HG03432 (cell line): ENCODE measurements around the gene LPIN2.
"Not testable (repeated sequence)": the region's sequence is repeated elsewhere in the genome, so short reads cannot be mapped to it uniquely, and the experiment has no call there.

Experiments used
- ATAC-seq: cut with Tn5 transposase; IDR thresholded peaks from one replicate; pipeline ENCODE4 v1.9.1; 2021; ENCODE audit warnings: mild to moderate bottlenecking, moderate library complexity; ENCODE audit not compliant: unreplicated experiment

The LPIN2 gene

DNA sequence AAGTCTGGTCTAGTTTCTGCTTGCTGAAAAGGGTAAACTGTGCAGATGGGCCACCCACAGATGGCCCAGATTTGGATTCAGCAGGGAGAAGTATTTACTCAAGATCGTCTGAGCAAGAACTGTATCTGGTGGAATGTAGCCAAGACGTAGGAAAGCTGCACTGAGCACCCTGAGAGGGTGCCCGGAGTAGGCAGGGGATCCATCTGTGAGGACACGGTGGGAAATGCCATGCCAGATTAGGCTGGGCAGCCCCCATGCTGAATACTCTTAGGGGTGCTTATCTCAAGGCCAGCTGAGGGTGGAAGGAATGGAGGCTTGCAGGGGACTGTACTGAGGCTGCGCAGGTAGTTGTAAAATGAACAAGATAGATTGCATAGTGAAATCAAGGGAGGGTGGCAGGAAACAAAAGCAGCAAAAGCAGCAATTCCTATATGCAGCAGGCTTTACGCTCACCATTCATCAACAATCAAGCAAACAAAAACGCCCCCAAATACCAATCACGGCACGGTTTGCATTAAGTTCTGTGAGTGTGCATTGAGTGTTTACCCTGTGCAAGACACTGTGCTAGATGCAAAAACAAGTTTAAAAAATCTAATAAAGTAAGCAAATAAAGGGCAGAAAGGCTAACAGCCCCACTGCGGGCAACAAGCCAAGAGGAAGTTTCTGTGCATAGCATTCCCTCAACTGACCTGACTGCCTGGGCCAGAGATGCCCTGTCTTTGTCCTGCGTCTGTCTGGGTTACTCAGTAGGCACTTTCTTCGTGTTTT, 32.2 kb upstream of the LPIN2 start:
- no peak for ATAC-seq

DNA sequence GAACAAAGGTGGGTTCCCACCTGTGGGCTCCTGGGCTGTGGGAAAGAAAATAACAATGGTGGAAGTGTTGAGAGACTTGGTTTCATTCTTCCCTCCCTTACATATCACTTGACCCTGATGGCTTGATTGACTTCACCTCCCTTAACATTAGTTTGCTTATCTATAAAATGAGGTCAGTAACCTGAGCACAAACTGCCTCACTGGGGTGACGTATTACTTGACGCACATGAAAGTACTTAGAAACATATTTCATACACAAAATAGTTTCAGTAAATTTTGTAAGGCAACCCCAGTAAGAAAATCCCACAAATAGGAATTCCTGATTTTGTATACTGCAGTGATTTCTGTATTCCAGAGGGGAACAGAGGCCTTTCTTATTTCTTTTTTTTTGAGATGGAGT, 29.4 kb upstream of the LPIN2 start:
- no peak for ATAC-seq

DNA sequence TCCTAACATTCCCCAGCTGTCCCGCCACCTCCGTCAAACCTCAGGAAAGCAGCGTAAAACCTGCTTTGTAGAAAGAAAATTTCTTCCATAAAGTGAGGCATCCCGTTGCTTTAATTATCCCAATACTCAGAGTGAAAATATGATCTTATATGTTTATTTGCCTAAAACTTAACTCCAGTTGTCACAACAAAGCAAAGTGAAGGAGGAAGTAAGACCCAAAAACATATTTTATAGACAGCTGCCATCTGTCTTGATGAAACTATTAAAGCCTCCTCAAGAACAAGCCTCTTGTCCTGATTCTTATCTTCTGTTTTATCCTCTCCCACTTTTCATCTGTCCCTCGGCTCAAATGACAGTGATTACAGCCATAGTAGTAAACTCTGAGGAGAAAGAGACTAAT, 28.9 kb upstream of the LPIN2 start:
- no peak for ATAC-seq

DNA sequence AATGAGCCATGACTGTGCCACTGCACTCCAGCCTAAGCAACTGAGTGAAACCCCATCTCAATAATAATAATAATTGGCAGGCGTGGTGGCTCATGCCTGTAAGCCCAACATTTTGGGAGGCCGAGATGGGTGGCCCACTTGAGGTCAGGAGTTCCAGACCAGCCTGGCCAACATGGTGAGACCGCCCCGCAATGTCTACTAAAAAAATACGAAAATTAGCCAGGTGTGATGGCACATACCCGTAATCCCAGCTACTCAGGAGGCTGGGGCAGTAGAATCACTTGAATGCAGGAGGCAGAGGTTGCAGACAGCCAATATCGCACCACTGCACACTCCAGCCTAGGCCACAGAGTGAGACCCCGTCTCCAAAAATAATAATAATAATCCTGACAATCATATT, 27.9 kb upstream of the LPIN2 start:
- no peak for ATAC-seq

DNA sequence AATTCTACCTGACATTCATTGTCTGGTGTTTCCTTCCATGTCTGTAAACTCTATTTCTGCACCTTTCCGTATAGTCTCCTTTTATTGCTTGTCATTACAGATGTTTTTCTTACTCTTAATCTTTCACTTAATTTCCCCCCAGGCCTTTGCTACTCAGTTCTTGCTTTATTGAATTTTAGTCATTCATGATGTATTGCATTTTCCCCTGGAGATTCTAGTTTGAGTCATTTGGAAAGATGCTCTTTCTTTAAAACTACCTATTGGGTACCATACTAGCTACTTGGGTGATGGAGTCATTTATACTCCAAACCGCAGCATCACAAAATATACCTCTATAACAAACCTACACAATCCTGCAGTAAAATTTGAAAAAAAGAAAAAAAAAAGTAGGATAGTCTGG, 27.2 kb upstream of the LPIN2 start:
- ATAC-seq = no peak

DNA sequence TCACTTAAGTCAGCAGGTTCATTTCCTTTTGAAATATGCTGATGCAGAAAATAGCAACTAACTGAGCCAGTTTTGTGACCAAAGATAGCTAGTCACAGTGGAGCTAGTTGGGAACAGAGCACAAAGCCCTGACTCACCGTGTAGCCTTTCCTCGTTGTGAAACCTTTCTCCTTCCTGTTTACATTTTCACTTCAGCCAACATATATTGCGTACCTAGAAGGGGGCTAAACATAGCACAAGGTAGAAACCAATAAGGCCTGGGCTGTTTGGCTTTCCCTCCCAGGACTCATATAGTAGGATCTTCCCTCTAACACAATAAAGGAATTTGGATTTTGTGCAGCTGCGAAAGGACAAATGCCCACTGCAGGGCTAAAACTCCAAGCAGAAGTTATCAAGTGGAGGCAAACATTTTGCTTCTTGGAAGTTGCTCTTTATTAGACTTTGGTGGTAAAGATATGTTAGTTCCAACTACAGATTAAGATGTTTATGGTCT, 24.5 kb upstream of the LPIN2 start:
- ATAC-seq = peak; percentile 97

DNA sequence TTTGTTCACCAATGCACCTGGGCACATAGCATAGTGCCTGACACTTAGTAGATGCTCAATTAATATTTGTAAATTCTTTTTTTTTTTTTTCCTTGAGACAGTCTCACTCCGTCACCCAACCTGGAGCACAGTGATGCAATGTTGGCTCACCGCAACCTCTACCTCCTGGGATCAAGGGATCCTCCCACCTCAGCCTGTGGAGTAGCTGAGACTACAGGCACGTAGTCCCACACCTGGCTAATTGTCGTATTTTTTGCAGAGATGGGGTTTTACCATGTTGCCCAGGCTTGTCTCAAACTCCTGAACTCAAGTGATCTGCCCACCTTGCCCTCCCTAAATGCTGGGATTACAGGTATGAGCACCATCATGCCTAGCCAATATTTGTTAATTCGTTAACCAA, 23.2 kb upstream of the LPIN2 start:
- no peak for ATAC-seq

DNA sequence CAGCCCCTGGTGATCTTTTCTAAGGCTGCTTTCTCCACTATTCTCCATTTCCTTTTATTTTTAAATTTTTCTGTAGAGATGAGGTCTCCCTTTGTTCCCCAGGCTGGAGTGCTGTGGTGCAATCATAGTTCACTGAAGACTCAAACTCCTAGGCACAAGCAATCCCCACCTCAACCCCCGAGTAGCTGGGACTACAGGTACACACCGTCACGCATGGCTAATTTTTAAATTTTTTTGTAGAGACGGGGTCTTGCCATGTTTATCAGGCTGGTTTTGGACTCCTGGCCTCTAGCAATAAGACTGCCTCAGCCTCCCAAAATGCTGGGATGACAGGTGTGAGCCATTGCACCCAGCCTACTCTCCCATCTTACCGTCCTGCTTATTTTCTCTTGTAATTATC, 22.7 kb upstream of the LPIN2 start:
- ATAC-seq = no peak

DNA sequence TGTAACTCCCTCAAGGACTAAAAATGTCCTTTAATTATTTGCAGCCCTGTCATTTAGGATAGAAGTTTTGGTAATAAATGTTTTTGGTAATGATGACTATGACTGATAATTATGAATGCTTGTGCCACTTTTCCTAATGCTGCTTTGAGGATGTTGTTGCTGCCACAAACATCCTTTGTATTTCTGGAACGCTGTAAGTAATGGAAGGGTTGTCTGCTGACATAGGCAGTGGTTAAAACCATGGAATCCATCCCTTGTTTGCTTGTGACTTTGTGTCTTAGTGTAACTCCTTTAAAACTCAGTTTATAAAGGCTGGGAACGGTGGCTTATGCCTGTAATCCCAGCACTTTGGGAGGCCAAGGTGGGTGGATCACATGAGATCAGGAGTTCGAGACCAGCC, 19.8 kb upstream of the LPIN2 start:
- ATAC-seq = no peak

DNA sequence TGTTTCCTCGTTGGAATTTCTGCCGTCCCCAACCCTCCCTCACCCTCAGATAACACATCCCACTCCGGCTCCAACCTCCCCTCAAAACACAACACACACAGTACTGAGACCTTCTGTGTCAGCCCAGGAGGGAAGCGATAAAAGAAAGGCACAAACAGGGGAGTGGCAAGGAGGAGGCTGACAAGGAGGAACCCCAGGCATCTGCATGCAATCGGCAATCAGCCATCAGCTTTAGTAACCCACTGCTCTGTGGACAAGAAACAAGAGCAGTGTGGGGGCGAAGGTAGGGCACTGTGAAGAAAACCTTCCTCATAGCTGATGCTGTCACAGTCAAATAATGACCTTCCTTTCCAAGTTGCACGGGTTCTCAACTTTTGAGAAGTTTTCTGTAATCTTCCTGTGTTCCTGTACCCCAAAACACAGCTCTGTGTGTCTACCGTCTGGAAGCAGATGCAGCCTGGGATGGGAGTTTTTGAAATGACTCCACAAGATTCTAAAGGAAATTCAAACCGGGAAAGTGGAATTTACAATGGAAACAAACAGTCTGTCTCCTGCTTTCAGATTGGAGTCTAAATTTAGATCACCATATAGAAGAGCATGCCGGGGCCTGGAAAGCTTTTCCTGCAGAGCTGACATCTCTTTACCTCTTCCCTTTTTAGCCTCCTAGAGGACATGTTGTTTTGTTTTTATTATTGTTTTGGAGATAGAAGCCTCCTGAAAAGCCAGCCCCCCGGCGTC, 16.4 kb upstream of the LPIN2 start:
- no peak for ATAC-seq

DNA sequence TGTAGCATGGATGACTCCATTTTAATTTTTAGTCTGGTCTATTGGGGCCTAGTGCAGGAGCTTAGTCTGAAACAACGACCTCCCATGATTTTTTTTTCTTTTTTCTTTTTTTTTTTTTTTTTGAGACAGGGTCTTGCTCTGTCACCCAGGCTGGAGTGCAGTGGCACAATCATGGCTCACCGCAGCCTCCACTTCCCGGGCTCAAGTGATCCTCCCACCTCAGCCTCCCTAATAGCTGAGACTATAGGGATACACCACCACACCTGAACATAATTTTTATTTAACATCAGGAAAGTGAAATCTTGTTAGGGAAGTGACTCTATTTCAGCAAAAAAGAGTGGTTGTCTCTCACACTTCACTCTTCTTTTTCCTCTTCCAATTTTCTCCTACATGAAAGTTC, 15.2 kb upstream of the LPIN2 start:
- ATAC-seq = not testable (repeated sequence)

DNA sequence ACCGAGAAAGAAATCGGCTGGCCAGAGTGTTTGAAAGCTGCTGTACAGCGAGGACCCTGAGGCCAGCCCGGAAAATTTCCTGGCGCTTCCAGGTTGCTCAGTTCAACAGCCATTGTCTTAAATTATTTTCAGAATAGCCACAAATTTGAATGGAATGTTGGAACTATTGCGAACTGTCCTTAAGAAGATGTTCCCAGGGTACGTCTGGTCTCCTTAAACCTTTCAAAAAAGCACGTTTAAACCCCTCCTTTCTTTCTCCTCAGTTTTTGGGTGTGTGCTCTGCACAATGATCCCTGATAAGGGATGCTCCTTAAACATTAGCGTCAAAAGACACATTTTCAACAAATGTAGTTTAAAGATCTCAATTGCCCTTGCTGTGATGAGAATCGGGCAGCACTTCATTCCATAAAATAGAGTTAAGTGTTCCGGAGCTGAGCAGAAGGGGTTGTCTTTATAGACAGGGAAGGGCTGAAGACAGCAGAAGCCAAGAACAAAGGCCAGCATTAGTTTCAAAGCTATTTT, 14.5 kb upstream of the LPIN2 start:
- ATAC-seq = no peak

DNA sequence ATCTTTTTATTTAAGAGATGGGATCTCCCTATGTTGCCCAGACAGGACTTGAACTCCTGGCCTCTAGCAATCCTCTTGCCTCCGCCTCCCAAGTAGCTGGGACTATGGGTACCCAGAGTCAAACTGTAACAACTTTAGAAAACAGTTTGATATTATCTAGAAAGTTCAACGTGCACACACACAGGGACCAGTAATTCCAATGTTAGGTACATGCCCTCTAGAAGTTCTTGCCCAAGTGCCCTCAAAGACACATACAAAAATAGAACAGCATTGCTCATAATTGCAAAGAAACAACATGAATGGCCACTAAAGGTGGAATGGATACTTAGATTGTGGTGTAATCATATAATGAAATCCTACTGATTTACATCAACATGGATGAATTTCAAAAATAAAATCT, 12.6 kb upstream of the LPIN2 start:
- ATAC-seq = no peak

DNA sequence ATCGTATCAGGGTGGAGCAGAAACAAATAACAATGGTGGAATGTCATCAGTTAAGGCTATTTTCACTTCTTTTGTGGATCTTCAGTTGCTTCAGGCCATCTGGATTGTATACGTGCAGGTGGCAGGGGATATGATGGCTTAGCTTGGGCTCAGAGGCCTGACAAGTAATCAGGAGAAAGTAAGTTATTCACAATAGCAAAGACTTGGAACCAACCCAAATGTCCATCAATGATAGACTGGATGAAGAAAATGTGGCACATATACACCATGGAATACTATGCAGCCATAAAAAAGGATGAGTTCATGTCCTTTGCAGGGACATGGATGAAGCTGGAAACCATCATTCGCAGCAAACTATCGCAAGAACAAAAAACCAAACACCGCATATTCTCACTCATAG, 10.7 kb upstream of the LPIN2 start:
- ATAC-seq = not testable (repeated sequence)

DNA sequence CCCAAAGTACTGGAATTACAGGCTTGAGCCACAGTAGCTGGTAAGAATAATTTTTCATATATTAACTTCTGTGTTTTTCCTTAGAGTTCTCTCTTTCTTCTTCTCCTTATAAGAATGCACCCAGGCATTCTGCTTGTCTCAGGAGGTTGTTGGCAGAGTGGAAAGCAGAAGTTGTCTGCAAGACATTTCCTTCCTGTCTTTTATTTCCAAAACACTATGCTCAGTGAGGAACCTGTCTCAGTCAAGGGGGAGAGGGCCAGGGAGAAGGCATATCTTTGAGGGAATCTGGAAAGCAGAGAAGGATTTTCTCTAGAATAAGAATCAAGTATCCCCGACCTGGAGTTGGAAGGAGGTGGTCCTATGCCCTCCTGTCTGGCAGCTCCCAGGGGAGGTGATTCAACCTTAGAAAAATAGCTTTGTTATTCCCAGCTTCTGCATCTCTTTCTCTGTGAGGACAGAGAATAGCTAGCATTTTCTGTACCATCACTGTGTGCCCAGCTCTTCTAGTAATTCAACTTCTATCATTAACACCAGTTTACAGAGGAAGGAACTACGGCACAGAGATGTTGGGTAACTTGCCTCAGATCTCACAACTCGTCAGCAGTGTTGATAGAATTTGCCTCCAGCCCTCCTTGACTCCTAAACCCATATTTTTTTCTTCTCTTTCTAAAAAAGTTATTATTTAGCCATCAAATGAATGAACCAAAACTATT, 3.8 kb upstream of the LPIN2 start:
- no peak for ATAC-seq

DNA sequence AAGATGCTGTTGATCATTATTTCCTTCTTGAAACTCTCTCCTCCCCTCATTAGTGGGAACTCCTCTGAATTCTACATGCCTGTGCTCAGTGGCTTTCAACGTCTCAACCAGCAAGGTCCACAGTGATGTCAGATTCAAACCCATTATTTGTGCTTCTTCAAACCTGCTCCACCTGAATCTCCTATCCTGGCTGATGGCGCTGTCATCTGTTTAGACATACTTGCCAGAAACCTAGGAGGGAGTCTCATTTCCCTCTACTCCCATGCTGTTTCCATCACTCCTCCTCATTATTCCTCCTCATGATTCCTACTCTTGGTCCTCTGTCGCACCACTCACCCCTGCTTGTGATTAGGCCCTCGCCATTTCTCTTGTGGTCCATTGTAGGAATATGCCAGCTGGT, 2.9 kb upstream of the LPIN2 start:
- no peak for ATAC-seq

DNA sequence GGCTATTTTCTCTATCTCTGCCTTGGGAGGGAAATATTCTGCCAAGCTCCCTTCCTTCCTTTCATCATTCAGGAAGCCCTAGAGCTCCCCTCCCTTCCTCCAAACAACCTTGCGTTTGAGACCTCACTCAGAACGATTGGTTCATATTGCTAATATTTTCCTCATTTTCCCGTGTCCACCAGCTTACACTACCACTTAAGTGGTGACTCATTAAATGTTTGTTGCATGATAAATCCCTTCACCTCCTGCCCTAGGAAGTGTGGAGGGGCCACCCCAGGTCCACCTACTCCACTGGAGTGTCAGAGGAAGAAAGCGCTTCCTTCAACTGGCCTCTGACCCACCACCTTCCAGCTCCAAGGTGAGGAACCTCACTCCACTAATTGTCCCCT, 2.3 kb upstream of the LPIN2 start:
- no peak for ATAC-seq

DNA sequence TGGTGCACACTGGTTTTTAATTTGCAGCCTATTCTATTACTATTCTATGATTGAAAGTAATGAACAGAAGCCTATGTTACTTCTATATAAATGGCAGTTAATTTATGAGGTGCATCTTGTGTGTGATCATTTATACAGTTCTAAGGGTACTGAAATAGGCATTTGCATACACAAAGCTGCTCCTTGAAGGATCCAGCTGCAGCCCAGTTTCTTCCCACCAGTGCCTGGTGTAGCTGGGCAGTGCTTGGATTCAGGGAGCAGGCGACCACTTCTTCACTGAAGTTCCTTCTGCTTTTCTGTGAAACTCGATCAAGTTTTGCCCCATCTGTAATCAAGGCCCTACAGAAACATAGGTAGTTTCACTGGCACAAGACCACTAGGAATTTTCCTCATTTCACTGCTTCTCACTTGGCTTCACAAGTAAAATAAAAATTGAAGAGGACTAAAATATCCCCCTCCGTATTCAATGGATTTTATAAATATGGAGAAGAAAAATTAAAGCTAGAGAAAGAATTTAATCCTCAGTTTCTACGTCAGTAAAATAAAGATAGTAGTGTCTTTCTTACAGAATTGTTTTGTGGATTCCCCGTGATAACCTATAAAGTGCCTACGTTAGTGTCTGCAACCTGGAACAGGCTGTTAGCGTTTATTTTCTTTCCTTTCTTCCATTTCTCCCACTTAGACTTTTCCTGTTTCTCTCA, 1.7 kb upstream of the LPIN2 start:
- no peak for ATAC-seq

DNA sequence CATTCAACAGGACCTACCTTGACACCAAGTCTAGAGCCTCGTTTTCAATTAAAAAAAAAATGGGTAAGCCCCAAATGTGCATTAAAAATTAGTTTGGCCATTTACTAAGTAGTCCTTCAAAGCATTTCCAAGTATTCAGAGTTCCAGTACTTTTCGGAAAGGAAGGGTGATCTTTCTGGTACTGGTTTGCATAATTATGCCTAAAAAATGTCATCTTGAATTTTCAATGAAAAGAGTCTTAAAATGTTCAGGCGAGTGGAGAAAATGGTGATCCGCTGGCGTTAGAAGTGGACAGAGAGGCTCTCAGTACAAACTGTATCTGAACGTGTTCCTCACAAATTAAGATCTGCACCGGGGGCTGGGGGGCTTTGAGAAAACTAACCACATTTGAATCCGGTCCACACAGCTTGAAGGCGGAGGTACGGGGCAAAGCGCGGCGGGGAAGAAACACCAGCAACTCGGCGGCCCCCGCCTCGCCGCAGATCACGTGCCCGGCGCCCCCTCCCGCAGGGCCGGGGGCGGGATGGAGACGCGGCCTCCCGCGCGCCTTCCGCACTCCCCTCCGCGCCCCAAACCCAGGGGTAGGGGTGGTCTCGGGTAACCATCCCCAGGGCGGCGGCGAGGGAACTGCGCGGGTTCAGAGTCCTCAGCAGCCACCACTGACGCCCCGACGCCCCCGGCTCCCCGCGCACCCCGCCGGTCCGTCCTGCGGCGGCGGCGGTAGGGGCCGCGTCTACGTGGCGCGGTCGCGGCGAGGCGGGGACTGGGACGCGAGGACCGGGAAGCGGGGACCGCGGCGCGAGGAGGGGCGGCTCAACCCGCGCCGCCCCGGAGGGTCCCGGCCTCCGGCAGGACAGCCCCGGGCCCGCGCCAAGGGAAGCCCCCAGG, 564 bp downstream of the LPIN2 start:
- ATAC-seq = peak; percentile 35

DNA sequence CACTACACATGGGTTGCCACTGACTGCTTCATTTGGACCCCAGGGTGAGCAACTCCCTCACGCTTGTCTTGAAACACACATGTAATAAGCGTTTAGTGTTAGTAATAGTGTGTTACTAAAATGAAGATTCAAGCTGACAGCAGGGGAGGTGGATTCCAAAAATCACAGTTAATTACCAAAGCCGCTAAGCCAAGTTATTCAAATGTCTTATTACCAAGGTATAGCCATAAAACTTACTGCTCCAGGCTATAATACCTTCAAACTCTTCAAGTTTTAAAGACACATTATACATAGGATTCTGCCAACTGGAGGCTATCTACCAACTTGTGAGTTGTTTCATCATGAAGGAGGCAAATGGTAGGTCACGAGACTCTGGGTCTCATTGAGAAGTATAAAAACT, 2.9 kb downstream of the LPIN2 start:
- no peak for ATAC-seq
